Stromal cell of bone marrow (primary cell): ENCODE data around the gene SREK1.
A peak's percentile ranks its signal among the peaks of the same experiment; 100 is the strongest.
"Not testable (repeated sequence)": the region's sequence is repeated elsewhere in the genome, so short reads cannot be mapped to it uniquely, and the experiment has no call there.

Experiments
- DNase-seq: peaks from one replicate; pipeline ENCODE4 v3.0.0-alpha.2; 2012; ENCODE audit warnings: low read depth

The SREK1 gene, protein sequence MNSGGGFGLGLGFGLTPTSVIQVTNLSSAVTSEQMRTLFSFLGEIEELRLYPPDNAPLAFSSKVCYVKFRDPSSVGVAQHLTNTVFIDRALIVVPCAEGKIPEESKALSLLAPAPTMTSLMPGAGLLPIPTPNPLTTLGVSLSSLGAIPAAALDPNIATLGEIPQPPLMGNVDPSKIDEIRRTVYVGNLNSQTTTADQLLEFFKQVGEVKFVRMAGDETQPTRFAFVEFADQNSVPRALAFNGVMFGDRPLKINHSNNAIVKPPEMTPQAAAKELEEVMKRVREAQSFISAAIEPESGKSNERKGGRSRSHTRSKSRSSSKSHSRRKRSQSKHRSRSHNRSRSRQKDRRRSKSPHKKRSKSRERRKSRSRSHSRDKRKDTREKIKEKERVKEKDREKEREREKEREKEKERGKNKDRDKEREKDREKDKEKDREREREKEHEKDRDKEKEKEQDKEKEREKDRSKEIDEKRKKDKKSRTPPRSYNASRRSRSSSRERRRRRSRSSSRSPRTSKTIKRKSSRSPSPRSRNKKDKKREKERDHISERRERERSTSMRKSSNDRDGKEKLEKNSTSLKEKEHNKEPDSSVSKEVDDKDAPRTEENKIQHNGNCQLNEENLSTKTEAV

DNA sequence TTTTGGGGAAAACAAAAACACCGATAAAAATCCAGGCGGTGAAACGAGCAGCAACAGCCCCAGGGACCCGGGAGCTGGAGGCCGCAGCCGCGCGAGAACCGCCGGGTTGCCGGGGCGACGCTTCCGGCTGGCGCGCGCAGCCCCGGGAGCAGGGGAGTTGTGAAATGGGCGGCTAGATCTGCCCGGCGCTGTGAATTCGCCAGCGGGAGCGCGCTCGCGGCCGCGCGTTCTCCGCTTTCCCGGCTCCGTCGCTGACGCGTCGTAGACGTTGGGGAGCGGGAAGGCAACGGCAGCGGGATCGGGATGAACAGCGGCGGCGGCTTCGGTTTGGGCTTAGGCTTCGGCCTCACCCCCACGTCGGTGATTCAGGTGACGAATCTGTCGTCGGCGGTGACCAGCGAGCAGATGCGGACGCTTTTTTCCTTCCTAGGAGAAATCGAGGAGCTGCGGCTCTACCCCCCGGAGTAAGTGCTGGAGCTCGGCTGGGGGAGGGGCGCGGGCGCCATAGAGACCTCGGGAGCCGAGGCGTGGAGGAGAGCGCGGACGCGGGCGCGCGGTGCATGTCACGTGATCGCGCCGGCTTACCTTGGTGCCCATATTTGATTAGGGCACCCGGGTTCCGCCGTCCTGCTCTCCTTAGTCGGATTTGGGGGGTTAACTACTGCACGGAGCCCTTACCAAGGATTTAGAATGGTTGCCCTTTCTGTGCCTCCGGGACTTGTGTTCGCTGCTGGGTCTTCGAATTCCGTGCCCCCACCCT is at the start of gene SREK1:
Gene SREK1, plus strand, starts transcription at position 227 of the 760 bp plus-strand sequence. Its CDS starts 77 bp downstream, at position 304.
- DNase-seq, result peak; percentile 86

DNA sequence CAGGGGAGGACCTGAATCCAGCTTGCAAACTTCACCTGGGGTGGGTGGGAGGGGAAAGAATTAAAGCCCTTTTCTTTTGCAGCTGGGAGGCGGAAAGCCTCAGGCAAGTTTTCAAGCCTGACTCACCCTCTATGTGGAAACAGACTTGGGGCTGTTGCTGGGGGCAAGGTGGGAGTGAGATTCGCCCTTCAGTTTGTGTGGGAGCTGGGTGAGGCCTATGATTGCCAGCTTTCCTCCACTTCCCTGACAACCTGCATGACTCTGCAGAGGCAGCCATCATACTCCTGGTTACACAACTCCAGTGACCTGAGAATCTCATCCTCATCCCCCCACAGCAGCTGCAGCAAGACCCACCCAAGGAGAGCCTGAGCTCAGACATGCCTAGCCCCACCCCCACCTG is 43.2 kb upstream of the SREK1 start:
- DNase-seq, result no peak

DNA sequence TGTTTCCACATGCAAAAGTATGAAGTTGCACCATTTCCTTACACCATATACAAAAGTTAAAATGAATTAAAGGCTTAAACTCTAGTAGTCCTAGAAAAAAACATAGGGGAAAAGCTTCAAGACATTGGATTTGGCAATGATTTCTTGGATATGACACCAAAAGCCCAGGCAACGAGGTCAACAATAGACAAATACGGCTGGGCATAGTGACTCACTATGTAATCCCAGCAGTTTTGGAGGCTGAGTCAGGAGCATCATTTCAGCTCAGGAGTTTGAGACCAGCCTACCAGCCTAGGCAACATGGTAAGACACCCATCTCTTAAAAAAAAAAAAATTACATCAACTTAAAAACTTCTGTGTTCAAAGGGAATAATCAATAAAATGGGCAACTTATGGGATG is 30.9 kb upstream of the SREK1 start:
- DNase-seq, result peak; percentile 54

DNA sequence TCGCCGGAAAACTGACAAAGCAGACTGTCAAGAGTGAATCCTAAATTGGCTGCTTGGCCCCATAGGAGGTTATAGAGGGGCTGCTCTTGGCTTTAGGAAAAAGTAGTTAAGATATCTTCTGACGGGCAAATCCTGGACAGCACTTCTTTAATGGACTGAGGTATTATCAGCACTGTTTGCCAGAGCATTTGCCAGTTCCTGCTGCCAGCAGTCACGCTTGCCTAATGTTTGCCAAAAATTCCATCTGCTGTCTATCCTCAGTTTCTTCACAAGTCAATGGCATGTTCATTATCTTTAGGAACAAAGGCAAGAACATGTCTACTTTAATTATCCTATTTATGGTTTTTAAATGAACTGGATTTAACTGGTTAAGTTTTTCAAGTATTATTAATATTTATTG is 25.8 kb upstream of the SREK1 start:
- no peak for DNase-seq

DNA sequence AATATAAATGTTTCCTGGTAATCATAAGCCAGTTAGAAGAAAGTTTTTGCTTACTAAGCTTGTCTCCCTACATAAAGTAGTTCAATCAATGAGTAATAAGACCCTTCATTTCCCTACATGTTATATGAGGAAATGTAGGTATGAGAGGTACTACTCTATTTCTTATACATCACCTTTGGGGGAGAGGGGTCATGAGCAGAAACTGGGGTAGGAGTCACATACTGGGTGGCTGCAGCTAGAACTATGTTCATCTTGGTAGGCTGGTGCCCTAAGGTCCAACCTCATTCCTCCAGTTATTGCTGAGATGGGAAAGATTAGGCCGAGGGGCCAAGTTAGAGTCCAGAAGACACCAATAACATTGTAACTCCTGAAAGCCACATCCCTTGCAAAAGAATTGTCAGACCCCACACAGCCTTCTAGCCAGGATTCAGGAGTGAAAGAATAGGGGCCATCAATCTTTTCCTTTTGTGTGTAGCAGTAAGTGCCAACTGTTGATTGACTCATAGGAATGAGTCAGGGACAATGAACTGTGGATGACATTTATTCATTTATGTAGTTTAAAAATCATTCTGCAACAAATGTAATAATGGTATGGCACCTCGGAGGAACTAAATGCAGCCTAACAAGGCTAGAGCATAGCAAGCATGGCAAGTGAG is 21.6 kb upstream of the SREK1 start:
- DNase-seq, result peak; percentile 51

DNA sequence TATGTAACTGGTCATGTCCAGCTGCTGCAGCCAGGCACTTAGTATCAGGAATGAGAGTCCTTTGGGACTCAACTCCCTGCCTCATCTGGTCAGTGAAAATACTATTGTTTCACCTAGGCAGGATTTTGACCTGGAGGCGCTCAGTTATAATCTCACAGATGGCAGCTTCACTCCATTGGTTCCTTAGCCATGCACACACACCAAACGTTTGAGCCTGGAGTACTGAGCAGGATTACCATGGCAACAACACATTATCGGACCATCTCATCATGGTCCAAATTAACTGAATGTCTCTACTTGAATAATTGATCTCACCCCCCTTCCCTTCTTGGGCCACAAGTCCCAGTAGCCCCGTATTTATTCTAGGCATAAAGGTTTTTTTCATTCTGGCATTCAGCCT is 15.0 kb upstream of the SREK1 start:
- DNase-seq, result no peak

DNA sequence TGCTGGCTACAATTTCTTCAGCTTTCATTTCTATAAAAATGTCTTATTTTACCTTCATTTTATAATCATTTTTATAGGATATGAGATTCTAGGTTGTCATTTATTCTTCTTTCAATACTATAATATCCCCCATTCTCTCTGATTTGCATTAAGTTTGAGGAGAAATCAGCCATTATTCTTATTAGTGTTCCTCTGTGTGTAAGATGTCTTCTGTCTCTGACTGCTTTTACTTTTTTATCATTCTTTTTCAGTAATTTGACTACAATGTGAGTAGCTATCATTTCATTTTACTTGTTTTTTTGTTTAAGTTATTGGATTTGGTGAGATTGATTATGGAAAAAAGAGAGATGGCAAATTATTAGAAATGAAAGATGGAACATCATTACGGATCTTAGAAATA is 13.6 kb upstream of the SREK1 start:
- no peak for DNase-seq

DNA sequence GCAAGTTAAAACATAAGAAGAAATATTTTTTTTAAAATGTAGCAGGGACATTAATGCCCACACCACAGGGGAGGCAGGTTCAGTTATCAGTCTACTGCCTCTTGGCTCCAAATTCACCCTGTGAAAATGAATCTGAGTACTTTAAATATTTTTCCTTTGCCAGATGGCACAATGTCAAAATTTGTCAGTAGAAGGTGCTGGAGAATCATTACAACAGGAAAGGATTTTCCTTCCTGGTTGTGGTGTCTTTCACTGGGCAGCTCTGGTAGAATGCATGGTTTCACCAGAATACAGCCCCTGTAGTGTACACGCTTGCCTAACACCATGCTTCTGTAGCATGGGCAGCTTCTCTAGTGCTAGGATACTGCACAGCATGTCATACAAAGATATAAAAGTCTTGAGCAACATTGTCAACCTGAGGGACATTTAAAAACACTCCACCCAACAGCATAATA is 9.7 kb upstream of the SREK1 start:
- DNase-seq, result no peak

DNA sequence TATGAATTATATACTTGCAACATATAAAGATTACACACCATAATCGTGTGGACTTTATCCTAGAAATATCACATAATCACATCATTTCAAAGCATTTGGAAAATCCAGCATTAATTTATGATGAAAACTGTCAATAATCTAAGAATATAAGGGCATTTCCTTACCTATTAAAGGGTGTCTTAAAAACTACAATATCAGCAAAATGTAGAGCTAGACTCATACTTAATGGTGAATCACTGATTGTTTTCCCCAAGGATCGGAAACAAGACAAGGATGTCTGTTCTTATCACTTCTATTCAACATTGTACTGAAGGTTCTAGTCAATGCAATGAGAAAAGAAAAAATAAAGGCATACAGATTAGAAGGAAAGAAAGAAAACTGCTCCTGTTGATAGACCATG is 8.0 kb upstream of the SREK1 start:
- no peak for DNase-seq

DNA sequence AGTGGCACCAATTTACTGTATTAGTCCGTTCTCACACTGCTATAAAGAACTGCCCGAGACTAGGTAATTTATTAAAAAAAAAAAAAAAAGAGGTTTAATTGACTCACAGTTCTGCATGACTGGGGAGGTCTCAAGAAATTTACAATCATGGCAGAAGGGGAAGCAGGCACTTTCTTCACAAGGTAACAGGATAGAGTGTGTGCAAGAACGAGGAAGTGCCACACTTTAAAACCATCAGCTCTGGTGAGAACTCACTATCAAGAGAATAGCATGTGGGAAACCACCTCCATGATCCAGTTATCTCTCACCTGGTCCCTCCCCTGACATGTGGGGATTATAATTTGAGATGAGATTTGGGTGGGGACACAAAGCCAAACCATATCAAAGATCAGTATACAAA is 7.2 kb upstream of the SREK1 start:
- DNase-seq, result not testable (repeated sequence)

DNA sequence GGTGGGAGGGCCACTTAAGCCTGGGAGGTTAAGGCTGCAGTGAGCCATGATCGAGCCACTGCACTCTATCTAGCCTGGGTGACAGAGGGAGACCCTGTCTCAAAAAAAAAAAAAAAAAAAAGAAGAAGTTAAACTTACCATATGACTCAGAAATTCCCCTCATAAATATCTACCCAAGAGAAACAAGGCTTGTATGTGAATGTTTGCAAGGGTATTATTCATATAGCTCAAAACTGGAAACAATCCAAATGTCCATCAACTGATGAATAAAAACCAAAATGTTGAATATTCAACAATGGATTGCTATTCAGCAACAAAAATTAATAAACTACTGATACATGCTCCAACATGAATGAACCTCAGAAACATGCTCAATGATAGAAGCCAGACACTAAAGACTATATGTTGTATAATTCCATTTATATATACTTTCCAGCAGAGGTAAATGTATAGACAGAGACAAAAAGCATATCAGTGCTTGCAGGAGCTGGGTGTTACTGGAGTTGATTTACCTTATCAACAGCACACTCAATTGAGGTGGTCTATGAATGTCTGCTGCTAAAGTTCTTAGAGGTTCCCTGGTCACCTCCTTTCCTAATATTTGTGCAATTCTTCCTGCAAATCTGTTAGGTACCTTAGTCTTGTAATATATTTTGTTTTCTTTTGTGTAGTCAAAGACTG is 5.3 kb upstream of the SREK1 start:
- no peak for DNase-seq

DNA sequence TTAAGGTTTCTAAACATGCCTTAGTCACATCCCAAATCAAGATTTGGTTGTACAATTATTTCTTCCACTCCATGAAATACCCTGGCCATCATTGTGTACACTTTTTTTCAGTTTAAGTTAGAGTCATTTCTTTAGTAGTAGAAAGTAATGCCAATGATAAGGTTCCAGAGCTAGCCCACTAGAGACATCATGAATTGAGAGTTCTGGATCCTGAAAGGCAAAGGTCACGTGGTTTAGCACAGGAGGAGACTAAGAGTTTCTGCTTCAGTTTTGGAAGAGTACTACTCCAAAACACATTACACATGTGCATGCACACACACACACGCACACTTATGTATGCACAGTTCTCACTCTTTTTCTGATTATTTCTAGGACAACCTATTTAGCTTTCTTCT is 4.8 kb upstream of the SREK1 start:
- DNase-seq, result no peak

DNA sequence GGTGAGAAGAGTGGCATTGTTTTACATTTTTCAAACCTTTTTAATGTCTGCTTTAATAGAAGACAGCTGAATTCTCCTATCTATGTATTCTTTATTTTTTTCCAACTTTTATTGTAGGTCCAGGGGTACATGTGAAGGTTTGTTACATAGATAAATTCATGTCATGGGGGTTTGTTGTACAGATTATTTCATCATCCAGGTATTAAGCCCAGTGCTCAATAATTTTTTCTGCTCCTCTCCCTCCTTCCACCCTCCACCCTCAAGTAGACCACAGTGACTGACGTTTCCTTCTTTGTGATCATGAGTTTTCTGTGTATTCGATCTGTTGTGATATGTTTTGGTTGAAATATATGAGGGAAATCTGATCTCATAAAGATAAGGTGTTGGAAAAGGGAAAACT is 1.7 kb upstream of the SREK1 start:
- DNase-seq, result no peak

DNA sequence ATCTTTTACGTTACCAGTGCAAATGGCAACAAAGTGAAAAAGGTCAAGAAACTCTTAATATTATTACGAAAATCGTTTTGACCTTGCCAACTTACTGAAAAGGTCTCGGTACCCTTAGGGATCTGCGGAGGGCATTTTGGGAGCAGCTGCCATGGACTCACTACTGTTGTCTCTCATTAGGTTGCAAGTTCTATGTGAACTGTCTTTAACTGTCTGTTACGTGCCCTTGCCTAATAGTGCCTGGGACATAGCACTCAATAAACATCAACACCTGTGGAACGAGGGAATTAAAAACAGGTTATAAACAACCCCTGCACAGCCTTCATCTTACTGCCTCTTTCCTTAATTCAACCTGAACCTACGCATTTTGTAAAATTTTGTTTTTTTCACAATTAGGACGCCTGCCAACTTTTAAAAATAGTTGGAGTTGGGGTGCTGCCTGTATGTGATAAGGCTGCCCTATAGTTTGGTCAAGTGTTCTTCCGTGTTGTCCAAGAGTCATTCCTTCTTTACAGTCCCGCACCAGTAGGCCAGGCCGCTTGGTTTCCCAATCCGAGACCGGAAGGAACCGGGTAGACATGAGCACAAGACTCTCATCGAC is 527 bp upstream of the SREK1 start:
- DNase-seq, result no peak

DNA sequence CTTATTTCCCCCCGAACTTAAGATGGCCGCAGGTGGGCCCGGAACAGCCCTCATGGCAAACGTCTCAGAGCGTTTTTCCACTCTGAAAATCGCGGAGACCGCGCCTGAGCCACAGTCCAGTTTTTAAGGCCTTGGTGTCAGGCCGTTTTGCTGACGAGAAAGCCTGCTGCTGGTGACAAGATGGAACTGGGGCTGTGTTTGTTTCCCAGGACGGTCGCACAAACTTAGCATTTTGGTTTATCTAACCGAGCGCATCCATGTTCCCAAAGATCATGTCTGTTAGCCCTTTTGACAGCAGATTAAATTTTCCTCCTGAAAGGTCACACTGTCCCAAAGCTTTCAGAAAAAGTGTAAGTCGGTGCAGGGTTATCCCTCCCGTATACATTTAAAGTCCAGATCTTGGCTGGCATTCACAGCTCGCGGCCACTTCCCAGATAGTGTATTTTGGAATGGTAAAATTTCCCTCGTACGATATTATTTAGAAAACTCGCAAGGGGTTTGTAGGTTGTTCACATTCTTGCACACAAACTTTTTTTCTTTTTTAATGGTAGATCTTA is 812 bp downstream of the SREK1 start:
- DNase-seq, result peak; percentile 28

DNA sequence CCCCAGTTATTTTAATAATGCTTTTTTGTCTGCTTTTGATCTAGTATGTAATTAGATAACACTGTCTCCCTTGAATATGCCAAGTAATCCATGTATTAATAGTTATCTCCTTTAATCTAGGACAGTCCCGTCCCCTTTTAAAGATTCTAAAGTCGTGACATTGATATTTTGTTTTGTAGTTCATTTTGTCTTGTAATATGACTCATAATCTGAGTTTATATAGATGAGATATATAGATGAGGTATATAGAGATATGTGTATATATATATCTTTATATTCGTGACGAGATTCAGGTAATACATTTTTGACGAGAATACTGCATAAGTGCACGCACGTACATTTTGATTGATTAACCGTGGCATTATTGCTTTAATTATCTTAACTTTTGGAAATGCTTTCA is 1.6 kb downstream of the SREK1 start:
- no peak for DNase-seq

DNA sequence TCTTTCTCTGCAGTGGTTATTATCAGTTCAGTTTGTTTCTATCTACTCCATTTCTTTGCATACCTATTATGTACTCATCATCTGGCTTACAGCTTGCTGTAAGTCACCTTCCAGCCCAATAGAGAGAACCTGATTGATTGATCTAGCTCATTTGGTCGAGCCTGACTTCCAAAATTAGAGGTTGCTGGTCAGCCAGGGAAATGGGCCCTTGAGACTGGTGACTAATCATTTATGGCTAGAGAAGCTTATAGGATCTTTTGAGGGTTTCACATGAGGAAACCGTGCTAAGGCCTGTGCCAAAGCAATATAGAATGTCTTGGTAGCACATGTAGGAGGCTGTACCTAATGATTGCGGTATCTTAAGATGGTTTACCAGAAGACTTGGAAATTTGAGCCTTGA is 5.8 kb downstream of the SREK1 start:
- DNase-seq, result no peak

DNA sequence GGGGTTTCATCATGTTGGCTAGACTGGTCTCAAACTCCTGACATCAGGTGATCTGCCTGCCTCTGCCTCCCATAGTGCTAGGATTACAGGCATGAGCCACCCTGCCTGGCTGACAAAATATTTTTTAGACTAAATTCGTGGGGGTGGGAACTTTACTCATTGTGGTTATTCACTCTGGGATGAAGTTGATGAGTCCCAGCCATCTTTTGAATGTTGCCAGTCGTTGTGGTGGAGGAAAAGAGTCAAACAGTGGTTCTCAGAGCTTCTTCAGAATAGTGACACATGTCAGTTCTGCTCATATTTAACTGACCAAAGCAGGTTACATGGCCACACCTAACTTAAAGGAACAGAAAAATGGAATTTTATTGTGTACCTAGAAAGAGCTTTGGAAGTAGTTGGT is 6.9 kb downstream of the SREK1 start:
- DNase-seq, result no peak

DNA sequence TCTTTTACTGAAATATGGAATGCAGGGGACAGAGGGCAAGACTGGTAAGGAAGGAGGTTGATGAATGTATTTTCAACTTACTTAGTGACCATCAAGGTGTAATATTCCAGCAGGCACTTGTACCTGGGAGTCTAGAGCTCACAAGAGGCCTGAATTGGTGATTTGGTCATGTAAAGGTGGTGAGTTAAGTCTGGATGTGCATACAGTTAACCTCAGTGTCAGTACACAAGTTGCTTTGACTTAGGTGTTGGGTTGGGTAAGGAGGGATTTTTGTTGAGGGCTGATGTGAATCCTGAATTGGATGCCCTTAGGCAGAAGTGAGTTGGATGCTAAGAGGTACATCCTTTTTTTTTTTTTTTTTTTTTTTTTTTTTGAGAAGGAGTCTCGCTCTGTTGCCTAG is 7.4 kb downstream of the SREK1 start:
- no peak for DNase-seq

DNA sequence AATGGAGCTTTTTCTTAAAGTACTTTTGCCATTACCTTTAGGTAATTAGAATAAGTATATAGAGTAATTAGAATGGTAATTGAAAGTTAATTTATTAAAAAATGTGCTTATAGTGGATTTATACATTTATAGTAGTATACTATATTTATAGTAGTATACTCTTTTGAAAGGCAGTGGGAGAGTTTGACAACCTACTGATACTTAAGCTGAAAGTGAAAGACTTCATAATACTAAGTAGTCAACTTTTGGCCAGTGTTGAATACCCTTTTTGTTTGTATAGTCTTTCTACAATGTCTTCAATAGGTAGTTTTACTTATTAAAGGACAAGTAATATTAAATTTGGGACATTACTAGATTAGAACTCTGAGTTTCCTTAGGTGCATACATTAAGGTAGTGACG is 12.9 kb downstream of the SREK1 start:
- no peak for DNase-seq

DNA sequence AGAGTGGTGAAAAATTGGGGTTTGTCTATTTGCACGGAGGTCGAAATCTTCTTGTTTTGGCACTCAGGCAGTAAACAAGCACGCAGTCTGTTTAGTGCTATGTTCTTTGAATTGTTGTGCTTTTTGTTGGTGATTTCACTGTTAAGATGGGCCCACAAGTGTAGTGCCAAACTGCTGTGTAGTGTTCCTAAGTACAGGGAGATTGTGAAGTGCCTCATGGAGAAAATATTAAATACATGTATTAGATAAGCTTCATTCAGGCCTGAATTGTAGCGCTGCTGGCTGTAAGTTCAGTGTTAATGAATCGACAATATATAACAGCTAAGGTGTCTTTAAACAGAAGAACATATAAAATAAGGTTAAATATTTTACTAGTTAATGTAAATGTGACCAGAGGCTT is 17.3 kb downstream of the SREK1 start:
- no peak for DNase-seq
